Upper lobe of left lung (tissue), 6 donors: ENCODE results near the gene SLC6A16. TPM values are rescaled to one million over a fixed set of nuclear protein-coding genes. Genes with fewer than 3 reads are reported as not detected.
A peak's percentile ranks its signal among the peaks of the same experiment; 100 is the strongest.
"Not testable (repeated sequence)": the region's sequence is repeated elsewhere in the genome, so short reads cannot be mapped to it uniquely, and the experiment has no call there.

Source experiments
- ATAC-seq, 2 donors: fragments of 200-7000 bp; cut with Tn5 transposase; one replicate each; pipeline ENCODE4 v1.9.1; 2022; ENCODE audit warnings: mild to moderate bottlenecking in 2 of 2, moderate library complexity in 2 of 2; ENCODE audit not compliant: low FRiP score in 2 of 2
- DNase-seq, 2 donors: peaks; one replicate each; pipeline ENCODE4 v3.0.0-alpha.2; 2019 to 2020
- H3K27ac ChIP-seq, 4 donors: fragments of 200-600 bp; sonication (generic); one replicate each; pipeline ENCODE4 v1.5.1; 2016 to 2019
- H3K27me3 ChIP-seq, 4 donors: fragments of 200-600 bp; sonication (generic); one replicate each; pipeline ENCODE4 v1.5.1; 2017 to 2019
- H3K36me3 ChIP-seq, 4 donors: fragments of 200-600 bp; sonication (generic); one replicate each; pipeline ENCODE4 v1.5.1; 2016 to 2019
- H3K4me1 ChIP-seq, 4 donors: fragments of 200-600 bp; sonication (generic); one replicate each; pipeline ENCODE4 v1.5.1; 2018 to 2019
- H3K4me3 ChIP-seq, 4 donors: fragments of 200-600 bp; sonication (generic); one replicate each; pipeline ENCODE4 v1.5.1; 2017 to 2019; ENCODE audit warnings: mild to moderate bottlenecking in 2 of 4, moderate library complexity in 1 of 4
- H3K9me3 ChIP-seq, 4 donors: fragments of 200-600 bp; sonication (generic); one replicate each; pipeline ENCODE4 v1.5.1; 2018 to 2019
- EP300 ChIP-seq, 4 donors: sonication (generic); formaldehyde crosslinking; IDR thresholded peaks; one replicate each; pipeline ENCODE4 v1.5.1; 2017; ENCODE audit warnings: antibody characterized with exemption in 4 of 4, control low read depth in 2 of 4
- POLR2A ChIP-seq, 4 donors: fragments of 450-650 bp; IDR thresholded peaks; one replicate each; pipeline ENCODE4 v1.5.1; 2016 to 2017; ENCODE audit warnings: antibody characterized with exemption in 4 of 4, mild to moderate bottlenecking in 2 of 4
- POLR2AphosphoS5 ChIP-seq, 2 donors: sonication (generic); formaldehyde crosslinking; IDR thresholded peaks; one replicate each; pipeline ENCODE4 v1.5.1; 2017; ENCODE audit warnings: antibody characterized with exemption in 2 of 2
- WGBS, 2 donors: methylation state at CpG; one replicate each; pipeline ENCODE4 v1.1.5; 2017 to 2018; 5-methylcytosine and 5-hydroxymethylcytosine counted together
- total RNA-seq, 6 donors: library from RNA; depleted of rRNA in 4 of 6; stranded (reverse); fragments of >200 nt in 4 of 6; gene quantifications; one replicate each; pipeline versions ENCODE4 v1.1.0 to v1.2.1, GENCODE V29; 2016 to 2021
- TF ChIP-seq, protein P1 (sequence below), 6 experiments: fragments of 450-650 bp in 4 of 6; fragments of 200-600 bp in 2 of 6; sonication (generic) in 2 of 6; IDR thresholded peaks; one replicate each; pipeline ENCODE4 v1.5.1; 2016 to 2019; ENCODE audit warnings: antibody characterized with exemption in 6 of 6
- donor health status: DM: no; HTN: no; CAD: no; lungs with moderate emphysema.
- donor health status: DM: no; HTN: yes; CAD: no; lungs with severe emphysema.

The SLC6A16 gene
- total RNA-seq, 6 donors from 2014 or later: 0.44 to 4.2 (median 2.0) TPM

- ATAC-seq: peak in 1 of 2 donors; percentile 16
- 43 to 80% methylated on average over 1 to 6 of the region's 8 CpGs for WGBS, 2 donors
Observed at GRCh38 chr19:49333811-49334288, 8.9 kb upstream of the SLC6A16 start.

DNA sequence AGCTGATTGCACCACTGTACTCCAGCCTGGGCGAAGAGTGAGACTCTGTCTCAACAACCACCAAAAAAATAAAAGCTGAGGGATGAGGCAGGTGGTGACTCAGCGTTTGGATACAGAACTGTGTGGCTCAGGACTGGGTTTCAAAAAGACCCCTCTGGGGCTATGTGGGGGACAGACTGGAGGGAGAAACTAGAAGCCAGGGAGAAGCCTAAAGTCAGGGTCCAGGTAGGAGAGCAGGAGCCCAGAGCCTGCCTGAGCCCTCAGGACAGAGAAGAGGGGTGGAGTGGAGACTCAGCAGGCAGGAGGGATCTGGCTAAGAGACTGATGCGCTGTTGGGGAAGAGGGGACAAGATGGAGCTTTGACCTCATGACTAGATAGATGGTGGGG is 8.4 kb upstream of the SLC6A16 start:
- H3K9me3 ChIP-seq: no peaks in the 10 kb centered on the region
- H3K36me3 ChIP-seq: peaks cover 0 to 15% (median 10%) of the 10 kb centered on the region in 4 donors
- no peak for TF ChIP-seq EP300 (IDR thresholded peaks at IDR 0.05)
- TF ChIP-seq POLR2AphosphoS5 (IDR thresholded peaks at IDR 0.05): no peak
- TF ChIP-seq, protein P1, sequence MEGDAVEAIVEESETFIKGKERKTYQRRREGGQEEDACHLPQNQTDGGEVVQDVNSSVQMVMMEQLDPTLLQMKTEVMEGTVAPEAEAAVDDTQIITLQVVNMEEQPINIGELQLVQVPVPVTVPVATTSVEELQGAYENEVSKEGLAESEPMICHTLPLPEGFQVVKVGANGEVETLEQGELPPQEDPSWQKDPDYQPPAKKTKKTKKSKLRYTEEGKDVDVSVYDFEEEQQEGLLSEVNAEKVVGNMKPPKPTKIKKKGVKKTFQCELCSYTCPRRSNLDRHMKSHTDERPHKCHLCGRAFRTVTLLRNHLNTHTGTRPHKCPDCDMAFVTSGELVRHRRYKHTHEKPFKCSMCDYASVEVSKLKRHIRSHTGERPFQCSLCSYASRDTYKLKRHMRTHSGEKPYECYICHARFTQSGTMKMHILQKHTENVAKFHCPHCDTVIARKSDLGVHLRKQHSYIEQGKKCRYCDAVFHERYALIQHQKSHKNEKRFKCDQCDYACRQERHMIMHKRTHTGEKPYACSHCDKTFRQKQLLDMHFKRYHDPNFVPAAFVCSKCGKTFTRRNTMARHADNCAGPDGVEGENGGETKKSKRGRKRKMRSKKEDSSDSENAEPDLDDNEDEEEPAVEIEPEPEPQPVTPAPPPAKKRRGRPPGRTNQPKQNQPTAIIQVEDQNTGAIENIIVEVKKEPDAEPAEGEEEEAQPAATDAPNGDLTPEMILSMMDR (IDR thresholded peaks at IDR 0.05): no peak
- TF ChIP-seq POLR2A (IDR thresholded peaks at IDR 0.05): no peak
- WGBS, 2 donors: 66 to 69% methylated on average over 3 of the region's 3 CpGs
- DNase-seq: no peak
- no peak for ATAC-seq
- peak overlapping the region in 1 of 4 donors; percentile 14 for H3K4me3 ChIP-seq
- H3K27ac ChIP-seq: peak overlapping the region in 3 of 4 donors; percentile 49 to 88 (median 52)
- peaks cover 18 to 36% (median 21%) of the 10 kb centered on the region in 4 donors for H3K4me1 ChIP-seq
- H3K27me3 ChIP-seq: no peaks in the 10 kb centered on the region

More at GRCh38 chr19:49333811-49334288, 8.9 kb upstream of the SLC6A16 start:
- H3K27me3 ChIP-seq: no peaks in the 10 kb centered on the region
- peak overlapping the region in 1 of 4 donors; percentile 14 for H3K4me3 ChIP-seq
- H3K4me1 ChIP-seq: peaks cover 22 to 40% (median 25%) of the 10 kb centered on the region in 4 donors
- no peaks in the 10 kb centered on the region for H3K9me3 ChIP-seq
- H3K36me3 ChIP-seq: peaks cover 0 to 15% (median 10%) of the 10 kb centered on the region in 4 donors
- peak; percentile 65 to 79 for DNase-seq
- no peak for TF ChIP-seq POLR2AphosphoS5 (IDR thresholded peaks at IDR 0.05)
- TF ChIP-seq EP300 (IDR thresholded peaks at IDR 0.05): no peak
- TF ChIP-seq POLR2A (IDR thresholded peaks at IDR 0.05): no peak
- TF ChIP-seq, protein P1 (IDR thresholded peaks at IDR 0.05): no peak
- peak overlapping the region in 3 of 4 donors; percentile 49 to 88 (median 52) for H3K27ac ChIP-seq

DNA sequence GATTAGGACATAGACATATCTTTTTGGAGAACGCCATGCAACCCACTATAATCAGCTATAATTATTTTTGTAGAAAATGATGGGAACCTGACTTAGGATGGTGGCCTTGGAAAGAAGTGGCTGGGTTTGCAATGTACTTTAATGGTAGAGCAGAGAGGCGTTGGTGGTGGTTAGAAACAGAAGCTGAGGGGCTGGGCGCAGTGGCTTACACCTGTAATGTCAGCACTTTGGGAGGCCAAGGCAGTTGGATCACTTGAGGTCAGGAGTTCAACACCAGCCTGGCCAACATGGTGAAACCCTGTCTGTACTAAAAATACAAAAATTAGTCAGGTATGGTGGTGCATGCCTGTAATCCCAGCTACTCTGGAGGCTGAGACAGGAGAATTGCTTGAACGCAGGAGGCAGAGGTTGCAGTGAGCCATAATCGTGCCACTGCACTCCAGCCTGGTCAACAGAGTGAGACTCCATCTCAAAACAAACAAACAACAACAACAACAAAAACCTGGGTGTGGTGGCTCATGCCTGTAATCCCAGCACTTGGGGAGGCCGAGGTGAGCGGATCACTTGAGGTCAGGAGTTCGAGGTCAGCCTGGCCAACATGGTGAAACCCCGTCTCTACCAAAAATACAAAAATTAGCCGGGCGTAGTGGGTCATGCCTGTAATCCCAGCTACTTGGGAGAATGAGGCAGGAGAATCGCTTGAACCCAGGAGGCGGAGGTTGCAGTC is 7.9 kb upstream of the SLC6A16 start:
- not testable (repeated sequence) for ATAC-seq, H3K27me3 ChIP-seq, H3K4me3 ChIP-seq, DNase-seq, H3K9me3 ChIP-seq
- WGBS, 2 donors: 88 to 90% methylated on average over 12 to 13 of the region's 13 CpGs
- peaks cover 0 to 15% (median 10%) of the 10 kb centered on the region in 4 donors for H3K36me3 ChIP-seq
- H3K27ac ChIP-seq: peak overlapping the region in 1 of 4 donors; percentile 88
- H3K4me1 ChIP-seq: peaks cover 14 to 33% (median 16%) of the 10 kb centered on the region in 4 donors

DNA sequence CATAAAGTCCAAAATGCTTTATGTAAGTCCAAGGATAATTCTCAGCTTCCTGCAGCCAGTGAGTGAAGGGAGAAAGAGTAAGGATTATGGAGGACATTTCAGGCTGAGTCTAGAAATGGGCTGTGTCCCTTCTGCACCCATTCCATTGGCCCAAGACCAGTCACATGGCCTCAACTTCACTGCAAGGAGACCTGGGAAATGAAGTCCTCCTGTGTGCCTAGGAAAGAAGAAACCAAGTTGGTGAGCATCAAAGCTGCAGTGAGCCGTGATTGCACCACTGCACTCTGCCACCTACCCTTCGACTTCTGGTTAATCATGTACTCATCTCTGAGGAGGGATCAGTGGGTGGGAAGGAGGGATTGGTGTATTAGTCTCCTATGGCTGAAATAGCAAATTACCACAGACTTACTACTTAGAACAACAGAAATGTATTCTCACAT is 6.6 kb upstream of the SLC6A16 start:
- Histone ChIP-seq H3K27ac (no peak overlapping the region), H3K4me3 (no peak overlapping the region), H3K4me1 (peaks cover 13 to 29% (median 14%) of the 10 kb centered on the region in 4 donors), H3K36me3 (peaks cover 0 to 11% (median 10%) of the 10 kb centered on the region in 4 donors), H3K27me3 (no peaks in the 10 kb centered on the region), H3K9me3 (no peaks in the 10 kb centered on the region)
- ATAC-seq (peak in 1 of 2 donors; percentile 74), DNase-seq (peak in 1 of 2 donors; percentile 73)
- TF ChIP-seq POLR2A (IDR thresholded peaks at IDR 0.05) (no peak), EP300 (IDR thresholded peaks at IDR 0.05) (no peak), POLR2AphosphoS5 (IDR thresholded peaks at IDR 0.05) (no peak)
- TF ChIP-seq, protein P1 (IDR thresholded peaks at IDR 0.05): no peak
- WGBS, 2 donors: 48 to 63% methylated on average over 2 of the region's 2 CpGs

- Histone ChIP-seq H3K36me3 (peaks cover 0 to 11% (median 10%) of the 10 kb centered on the region in 4 donors), H3K4me1 (peaks cover 12 to 25% (median 14%) of the 10 kb centered on the region in 4 donors)
- WGBS, 2 donors: 95 to 96% methylated on average over 4 of the region's 4 CpGs
- H3K27me3 ChIP-seq, DNase-seq, ATAC-seq, H3K4me3 ChIP-seq, H3K27ac ChIP-seq, H3K9me3 ChIP-seq: not testable (repeated sequence)
Observed at GRCh38 chr19:49331187-49331586, 6.2 kb upstream of the SLC6A16 start.
